SK-MEL-5 (cell line): ENCODE results near the gene NRG2. TPM values are rescaled to one million over a fixed set of nuclear protein-coding genes. Genes with fewer than 3 reads are reported as not detected.
A peak's percentile ranks its signal among the peaks of the same experiment; 100 is the strongest.

ENCODE experiments used
- DNase-seq: peaks from one replicate; pipeline ENCODE4 v3.0.0-alpha.2; 2016; ENCODE audit warnings: low read depth, low spot score
- in situ Hi-C: cut with HindIII; loops from 2 replicates; pipeline ENCODE4 v1.10.0; 2016; ENCODE audit warnings: low sequenced_read_pairs, high pct_unique_total_duplicates, low pct_unique_long_range_greater_than_20kb
- total RNA-seq: library from RNA; depleted of rRNA; stranded (reverse); fragments of >200 nt; shearing (Covaris generic); gene quantifications from 2 replicates; pipeline ENCODE4 v1.2.3, GENCODE V29; 2014

NRG2 gene
- total RNA-seq, 1 experiment from 2014 or later = 7.8 TPM

DNA sequence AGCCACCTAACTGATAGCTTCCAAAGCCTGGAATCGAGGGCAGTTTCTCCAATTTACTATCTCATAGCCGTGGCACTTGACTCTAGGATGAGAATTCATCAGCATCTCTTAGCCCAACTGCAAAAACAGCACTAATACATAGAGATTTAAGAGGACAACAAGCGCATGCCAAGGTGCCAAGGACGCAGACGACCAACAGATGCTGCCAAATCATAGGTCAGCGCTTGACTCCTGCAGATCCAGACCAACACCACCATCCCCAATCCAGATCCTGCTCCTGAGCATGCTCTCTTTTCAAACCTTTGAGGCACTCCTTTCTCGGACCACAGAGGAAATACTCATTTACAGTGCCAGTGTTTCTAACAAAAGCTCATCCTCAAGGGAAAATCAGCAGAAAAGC, 24.6 kb downstream of the NRG2 start:
- in situ Hi-C loops = no loop called here
- DNase-seq = no peak

DNA sequence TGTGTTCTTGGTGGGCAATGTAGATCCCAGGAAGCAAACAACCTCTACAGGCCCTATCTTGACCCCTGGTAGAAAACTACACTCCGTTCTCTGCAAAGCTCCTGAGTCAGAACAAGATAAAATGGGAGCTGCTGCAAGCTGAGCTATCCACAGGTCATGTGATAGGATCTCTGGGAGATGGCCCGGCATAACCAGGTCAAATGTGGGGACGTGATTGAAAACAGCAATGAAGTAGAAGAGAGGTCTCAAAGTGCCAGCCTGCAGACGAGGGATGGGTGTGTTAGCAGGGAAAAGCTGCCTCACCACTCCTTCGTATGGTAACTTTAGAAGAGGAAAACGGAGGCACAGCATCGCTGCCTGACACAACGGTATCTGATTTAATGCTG, 25.0 kb downstream of the NRG2 start:
- no peak for DNase-seq

DNA sequence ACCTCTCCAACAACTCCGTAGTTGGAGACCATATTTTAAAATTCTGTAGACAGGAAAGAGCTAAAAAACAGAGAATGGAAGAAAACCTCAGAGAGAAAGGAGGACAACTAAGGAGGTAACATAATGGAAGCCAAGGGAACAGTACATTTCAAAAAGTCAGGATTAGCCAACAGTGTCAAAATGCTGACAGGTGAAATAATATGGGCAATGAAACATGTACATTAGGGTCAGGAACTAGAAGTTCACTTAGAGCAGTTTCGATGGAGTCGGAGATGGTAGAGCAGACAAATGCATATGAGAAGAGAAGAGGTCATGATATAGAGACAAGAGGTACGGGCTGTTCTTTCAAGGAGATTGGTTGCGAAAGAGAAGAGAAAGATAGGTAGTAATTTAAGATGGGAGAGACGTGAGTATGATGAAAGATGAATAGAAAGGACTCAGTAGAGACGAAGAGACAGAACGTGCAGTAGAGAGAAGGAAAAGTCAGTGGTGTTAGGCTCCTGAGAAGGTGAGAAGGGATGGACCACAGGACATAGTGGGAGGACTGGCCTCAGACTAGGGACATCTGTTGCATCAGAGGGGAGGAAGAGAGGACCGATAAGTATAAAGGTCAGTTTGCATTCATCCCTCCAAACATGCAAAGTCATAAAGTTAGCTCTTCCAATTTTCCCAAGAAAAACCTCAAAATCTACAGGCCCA, 25.6 kb downstream of the NRG2 start:
- in situ Hi-C loops = no loop called here
- DNase-seq = no peak

More for the DNA sequence above, 25.0 kb downstream of the NRG2 start:
- in situ Hi-C loops = no loop called here

DNA sequence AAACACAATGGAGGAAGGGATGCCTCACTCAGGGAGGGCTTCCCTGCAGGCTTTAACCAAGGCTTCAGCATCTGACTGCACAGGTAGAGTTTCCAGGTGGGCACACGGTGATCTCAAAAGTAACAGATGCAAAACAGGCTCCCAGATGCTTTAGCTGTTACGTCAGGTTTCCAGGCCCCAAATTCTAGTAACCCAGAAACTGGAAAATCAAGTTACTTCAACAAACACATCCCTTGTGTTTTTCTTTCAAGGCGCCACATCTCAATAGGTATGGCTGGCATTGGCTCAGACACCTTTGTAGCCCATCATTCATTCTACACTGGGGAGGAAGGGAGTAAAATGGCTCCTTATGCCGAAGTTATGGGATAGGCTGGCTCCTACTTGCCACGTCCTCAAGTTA, 27.4 kb downstream of the NRG2 start:
- in situ Hi-C loops = no loop called here
- DNase-seq = no peak

DNA sequence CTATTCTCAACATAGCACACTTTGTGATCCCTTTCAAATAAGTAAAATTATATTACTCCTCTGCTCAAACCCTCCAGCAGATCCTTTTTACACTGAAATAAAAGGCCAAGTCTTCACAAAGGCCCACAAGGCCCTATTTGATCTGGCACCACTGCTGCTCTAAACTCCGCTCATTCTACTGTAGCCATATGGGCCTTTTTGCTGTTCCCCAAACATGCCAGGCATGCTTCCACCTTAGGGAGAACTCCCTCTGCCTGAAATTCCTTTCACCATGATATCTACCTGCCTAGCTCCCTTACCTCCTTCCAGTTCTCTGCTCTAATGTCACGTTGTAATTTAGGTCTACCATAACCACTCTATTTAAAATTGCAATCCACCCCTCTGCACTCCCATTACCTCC, 28.3 kb downstream of the NRG2 start:
- in situ Hi-C loops = no loop called here
- DNase-seq = no peak

DNA sequence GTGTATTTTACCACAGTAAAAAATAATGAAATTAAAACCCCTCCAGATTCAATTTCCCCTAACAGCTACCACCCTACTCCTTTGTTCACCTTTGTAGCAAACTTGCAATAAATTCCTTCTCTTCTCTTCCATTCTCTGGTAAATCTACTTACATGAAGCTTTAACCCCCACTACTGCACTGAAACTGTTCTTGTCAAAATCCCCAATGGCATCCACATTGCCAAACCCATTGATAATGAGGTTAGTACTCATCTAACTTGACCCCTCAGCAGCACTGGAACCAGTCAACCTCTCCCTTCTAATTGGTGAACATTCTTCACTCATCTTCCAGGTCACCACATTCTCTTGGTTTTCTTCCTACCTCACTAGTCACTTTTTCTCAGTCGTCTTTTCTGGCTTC, 29.6 kb downstream of the NRG2 start:
- DNase-seq = no peak
- in situ Hi-C loops = no loop called here

DNA sequence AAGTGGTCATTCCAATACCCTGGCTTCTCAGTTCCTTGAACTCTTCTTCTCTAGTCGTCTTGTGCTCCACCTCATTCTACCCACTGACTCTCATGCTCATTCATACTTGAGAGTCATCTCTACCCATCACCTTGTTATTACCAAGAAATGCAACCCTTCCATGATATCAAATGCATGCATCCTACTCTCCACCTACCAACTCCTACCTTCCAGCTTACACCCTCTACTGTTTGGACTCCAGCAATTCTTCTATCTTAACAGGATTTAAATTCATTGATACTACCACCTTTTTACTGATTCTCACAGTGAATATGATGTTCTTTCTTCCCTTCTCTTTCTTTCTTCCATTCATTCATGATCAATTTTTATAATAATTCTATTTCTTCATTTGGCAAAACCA, 30.7 kb downstream of the NRG2 start:
- no peak for DNase-seq
- in situ Hi-C loops = no loop called here

DNA sequence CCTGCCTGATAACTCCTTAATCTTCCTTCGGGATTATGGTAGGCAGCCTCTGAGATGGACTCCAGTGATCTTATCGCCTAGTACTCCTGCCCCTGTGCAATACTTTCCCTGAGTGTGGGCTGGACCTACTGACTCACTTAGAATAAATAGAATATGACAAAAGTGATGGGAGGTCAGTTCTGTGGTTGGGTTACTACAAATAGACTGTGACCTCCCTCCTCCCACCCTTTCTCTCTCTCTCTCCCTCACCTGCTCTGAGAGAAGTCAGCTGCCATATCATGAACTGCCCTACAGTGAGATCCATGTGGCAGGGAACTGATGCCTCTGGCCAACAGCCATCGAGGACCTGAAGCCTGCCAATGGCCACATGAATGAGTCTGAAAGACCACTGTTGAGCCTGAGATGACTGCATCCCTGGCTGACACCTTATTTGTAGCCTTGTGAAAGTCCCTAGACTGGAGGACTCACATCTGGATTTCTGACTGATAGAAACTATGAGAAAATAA, 31.7 kb downstream of the NRG2 start:
- in situ Hi-C loops = no loop called here

DNA sequence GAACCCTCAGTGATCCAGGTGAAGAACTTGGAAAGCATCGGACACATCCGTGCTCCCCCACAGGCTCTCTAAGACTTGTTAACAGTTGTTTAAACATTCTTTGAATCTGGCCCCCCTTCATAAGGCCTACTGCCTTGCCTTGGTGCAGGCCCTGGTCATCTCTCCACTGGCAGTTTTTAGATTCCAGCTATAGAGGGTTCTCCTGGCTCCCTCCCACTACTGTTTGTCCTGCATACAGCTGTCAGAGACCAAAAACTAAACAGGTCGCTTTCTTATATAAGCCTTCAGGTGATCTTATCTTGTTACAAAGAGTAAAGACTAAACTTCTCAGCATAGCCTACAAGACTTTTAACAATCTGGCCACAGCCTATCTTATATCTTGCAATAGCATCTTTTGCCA, 32.3 kb downstream of the NRG2 start:
- in situ Hi-C loops = no loop called here
- no peak for DNase-seq

More for the DNA sequence above, 31.7 kb downstream of the NRG2 start:
- DNase-seq = no peak

DNA sequence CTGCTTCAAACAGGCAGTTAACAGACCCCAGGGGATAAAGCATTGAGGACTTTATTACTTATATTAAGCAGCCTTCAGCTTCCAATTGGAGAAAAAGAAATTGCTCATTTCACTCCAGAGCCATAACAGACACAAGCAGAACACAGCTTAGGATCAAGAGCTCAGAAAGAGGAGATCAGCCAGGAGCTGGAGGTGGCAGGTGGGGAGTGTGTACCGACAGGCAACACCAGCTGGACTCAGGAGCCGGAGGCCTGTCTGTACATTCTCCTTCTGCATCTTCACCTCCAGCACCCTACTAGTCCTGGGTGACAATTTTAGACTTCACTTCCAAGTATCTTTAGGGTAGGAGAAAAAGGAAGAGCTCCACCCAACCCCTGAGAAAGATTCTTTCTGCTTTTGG, 35.8 kb downstream of the NRG2 start:
- no peak for DNase-seq
- in situ Hi-C loops = no loop called here

DNA sequence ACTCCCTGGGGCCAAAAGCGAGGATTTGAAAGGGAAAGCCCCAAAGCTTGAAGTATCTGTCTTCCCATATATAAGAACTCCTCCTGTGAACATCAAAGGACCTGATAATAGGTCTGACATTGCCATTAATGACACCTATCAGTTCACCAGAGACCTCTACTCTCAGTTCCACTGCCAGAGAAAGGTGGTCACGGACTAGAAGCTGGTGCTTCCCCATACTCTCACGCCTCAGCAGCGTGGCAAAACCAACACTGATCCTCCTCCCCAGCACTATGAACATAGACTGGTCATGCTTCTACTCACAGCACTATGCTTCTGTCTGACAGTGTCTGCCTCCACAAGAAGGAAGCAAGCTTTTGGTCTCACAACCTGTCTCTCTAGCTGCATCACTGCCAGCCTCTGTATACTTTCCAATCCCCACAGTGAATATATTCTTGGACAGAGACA, 37.9 kb downstream of the NRG2 start:
- in situ Hi-C loops = no loop called here
- DNase-seq = no peak

DNA sequence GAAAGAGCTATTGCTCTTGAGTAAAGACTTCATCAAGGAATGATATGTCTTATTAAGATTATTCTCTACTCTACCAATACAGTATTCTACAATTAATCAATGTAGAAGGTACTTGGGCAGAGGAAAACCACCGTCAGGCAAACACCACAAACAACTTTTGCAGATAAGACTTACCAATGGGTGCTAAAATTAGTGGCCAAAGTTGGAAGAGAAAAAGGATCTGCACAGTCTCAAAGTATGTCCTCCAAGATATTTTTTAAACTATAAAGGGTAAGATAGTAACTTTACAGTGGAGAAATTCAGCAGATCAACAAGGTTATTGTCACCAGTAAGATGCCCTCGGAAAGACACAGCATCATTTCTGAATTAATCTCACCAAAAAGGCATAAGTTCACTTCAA, 38.9 kb downstream of the NRG2 start:
- no peak for DNase-seq
- in situ Hi-C loops = no loop called here

DNA sequence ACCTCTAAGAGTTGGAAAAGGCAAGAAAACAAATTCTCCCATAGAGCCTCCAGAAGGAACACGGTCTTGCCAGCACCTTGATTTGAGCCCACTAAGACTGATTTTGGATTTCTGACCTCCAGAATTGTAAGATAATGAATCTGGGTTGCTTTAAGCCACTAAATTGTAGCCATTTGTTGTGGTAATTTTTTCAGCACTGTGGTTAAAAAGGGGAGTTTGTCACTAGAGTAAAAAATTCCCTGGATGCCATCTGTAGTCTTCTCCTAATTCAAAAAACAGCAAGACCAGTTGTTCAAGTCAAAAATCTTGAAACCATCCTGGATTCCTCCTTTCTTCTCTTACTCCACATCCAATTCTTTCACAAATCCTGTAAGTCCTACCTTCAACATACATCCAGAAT, 39.6 kb downstream of the NRG2 start:
- no peak for DNase-seq
- in situ Hi-C loops = no loop called here

DNA sequence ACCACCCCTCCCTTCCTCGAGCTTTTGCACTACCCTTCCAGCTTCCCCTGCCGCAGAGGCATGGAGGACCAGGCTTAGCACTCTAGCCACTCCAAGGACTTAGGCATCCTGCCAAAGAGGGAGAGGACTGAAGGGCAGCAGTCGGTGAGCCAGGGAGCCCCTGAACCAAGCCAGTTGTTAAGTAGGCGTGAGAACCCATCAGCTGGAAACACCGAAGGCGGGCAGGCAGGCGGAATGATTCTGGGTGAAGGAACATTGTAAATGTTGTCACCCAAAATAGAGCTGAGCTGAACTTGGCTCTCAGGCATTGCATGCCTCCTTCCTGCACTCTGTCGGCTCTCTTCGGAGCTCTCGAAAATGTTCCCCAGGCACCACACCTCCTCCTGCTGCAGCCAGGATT, 42.8 kb downstream of the NRG2 start:
- in situ Hi-C loops = no loop called here
- DNase-seq = no peak

DNA sequence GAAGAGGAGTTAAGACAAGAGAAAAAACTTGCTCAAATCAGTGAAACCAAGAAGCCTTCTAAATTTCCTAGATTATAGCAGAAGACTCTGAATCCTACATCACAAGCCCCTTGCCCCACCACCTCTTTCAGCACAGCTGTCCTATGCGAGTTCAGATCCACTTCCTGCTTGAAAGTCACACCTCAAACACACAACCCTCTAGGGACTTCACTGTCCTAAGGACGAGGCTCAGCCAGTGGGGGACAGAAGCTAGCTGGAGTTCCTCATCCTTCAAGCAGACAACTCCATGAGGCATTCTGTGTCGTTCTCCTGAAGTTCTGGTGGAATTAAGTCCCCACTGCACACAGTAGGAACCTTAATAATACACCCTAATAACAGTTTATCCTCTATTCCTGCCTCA, 44.3 kb downstream of the NRG2 start:
- in situ Hi-C loops = no loop called here
- no peak for DNase-seq

DNA sequence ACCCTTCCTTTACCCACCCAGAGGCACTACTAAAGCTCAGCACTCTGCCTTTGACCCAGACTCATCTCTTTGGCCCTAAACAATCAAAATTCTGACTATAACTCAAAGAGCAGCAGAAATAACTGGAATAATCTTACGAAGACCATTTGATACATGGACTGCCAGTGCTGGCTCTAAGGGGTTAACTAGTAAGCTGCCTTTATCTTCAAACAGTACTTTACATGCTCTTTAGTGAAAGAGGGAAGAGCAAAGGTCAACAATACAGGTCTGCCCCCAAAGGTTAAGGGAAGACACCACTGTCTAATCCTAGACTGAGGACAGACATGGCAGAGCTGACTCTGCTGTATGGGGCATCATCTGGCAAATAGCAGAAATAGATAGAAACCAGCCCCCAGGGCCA, 45.8 kb downstream of the NRG2 start:
- in situ Hi-C loops = no loop called here
- no peak for DNase-seq

DNA sequence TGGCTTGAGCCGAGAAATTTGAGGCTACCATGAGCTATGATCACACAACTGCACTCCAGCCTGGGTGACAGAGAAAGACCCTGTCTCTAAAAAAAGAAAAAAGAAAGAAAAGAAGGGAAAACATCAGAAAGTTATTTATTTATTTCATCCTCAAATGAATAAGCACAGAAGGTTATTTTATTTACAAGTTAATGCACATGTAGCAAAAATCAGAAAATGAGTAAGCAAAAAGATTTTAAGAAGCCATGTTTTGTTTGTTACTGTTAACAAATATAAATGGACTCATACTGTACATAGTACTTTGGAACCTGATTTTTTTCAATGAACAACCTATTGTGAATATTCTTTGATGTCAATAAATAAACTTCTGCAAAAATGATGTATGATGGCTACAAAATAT, 47.2 kb downstream of the NRG2 start:
- in situ Hi-C loops = no loop called here
- DNase-seq = no peak

DNA sequence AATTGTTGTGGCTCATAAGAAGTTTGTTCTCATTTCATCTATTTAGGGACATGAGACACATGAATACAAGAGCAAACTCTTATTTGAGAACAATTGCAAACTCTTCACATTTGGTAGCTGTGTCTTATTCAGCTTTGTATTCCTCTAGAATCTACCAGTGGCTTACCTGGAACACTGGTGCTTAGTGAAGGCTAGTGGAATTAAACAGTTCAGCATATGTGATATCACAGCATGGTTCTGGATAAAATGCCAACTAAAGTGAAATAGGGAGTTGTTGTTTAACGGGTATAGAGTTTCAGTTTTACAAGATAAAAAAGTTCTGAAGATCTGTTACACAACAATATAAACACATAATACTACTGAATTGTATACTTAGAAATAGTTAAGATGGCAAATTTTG, 48.9 kb downstream of the NRG2 start:
- in situ Hi-C loops = no loop called here
- no peak for DNase-seq

DNA sequence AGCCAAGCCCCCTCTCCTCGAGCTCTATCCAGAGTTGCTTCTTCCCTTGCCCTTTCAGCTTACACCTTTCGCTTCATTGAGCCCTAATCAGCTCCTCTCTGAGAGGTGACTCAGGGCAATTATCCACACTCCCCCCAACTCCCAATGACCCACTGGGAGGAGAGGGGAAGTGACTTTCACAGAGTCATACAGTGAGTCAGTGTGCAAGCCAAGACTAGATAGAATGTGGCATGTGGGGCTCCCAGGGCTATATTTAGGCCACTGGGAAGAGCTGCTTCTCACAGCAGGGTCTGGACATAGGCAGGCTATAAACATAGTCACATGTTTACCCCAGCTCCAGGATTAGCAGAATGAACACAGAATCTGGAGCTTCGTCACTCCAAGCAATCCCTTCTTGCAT, 57.4 kb downstream of the NRG2 start:
- in situ Hi-C loops = no loop called here
- DNase-seq = peak; percentile 77

DNA sequence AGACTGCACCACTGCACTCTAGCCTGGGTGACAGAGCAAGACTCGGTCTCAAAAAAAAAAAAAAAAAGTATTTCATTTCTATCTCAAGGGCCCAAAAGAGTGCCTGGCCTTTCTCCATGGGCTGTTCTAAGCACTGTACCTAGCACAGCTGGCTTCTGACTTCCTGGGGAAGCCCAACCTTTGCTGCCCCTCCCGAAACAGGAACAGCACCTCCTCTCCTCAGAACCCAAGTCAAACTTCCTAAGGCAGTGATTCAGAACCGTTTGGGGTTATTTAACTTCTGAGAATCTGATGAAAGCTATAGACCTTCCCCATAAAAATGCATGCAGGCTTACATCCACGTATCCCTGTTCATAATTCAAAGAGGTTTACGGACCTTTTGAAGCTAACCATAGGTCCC, 57.8 kb downstream of the NRG2 start:
- DNase-seq = no peak
- in situ Hi-C loops = no loop called here
